Activated CD4-positive, CD25-positive, alpha-beta regulatory T cell treated with anti-CD3 and anti-CD28 coated beads, Interleukin-2, amount 50 U/mL, for 24 hours (primary cell): ENCODE measurements around the gene FILIP1L.

Experiments used
- ATAC-seq, 2 donors: fragments of 150-1000 bp; cut with Tn5 transposase; one replicate each; pipeline ENCODE4 v1.10.0; 2021; ENCODE audit warnings: mild to moderate bottlenecking in 1 of 2, moderate library complexity in 1 of 2

Gene FILIP1L

DNA sequence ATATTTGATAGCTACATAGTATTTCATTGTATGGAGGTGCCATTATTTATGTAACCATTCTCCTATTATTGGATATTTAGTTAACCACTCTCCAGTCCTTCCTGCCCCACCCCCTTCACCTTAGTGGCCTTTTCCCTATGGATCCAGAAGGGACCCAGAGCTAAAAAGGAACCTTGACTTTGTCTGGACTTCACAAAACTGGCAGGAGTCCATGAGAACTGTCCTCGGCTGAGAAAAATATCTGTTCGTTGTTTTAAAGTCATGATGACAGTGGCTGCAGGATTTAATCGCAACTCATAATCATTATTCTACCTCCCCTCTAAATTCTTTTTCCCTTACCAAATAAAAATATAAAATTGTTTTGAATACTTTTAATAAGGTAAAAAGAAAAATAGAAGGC lies 166.9 kb downstream of the FILIP1L start:
- no peak for ATAC-seq

DNA sequence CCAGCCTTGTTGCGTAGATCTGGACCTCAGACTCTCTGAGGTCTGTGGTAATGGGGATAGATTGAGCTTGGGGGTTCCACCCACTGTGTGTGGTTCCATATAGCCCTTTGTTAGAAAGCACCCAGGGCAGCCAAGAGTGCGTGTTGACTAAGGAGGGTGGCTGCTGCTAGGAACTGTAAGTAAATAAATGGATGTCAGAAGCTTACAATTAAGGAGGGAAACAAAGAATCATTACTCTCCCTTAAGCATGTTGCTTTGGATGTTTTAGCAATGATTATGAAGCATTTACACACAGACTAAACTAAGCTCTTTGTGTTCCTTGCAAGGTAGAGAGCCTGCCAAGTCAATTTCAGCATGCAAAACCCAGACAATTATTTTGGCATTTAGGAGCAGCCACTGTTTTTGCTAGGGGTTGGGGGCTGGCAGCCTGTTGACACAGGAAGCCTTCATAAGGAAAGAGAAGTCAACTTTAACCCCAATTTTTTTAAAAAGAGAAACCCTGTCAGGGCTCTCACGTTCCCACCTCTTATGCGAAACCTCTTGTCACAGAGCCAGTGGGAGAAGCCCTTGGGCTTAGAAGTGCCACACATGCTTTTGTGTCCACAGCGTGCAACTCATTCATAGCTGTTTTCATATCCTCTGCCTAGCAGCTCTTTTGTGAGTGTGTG lies 168.8 kb downstream of the FILIP1L start:
- no peak for ATAC-seq

GRCh38 chr3:99943931-99944761 lies 170.2 kb downstream of the FILIP1L start:
- no peak for ATAC-seq

DNA sequence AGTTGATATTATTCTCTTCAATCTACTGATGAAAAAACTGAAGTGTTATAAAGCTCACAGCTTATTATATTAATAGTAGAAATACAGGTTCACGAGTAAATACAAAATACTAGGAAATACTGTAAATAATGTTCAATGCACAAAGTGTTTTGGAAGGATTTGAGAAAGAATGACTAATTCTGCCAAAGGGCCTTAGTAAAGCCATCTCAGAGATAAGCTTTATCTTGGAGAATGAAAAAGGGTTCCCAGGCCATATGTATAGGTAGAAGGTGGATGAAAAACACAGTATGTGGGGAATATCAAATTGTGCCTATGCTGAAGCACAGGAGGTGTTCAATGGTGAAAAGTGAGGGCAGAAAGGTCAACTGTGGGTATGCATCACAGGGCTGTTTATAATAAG lies 173.1 kb downstream of the FILIP1L start:
- no peak for ATAC-seq

DNA sequence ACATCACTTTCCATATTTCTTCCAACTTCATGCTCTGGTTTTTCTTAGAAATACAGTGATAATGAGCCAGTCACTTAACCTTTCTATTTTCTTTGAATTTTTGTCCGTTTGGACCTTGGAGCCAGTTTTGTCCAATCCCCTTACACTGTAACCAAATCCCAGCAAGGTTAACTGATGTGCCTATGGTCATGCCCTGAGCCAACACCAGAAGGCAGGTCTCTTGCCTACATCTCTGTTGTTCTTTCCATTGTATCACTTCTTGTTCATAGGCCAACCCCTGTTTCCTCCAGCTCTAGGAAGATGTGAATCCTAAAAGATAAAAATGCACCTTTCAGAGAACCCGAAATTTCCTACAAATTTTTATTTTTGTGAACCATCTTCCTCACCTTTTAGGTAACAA lies 174.0 kb downstream of the FILIP1L start:
- ATAC-seq = no peak

DNA sequence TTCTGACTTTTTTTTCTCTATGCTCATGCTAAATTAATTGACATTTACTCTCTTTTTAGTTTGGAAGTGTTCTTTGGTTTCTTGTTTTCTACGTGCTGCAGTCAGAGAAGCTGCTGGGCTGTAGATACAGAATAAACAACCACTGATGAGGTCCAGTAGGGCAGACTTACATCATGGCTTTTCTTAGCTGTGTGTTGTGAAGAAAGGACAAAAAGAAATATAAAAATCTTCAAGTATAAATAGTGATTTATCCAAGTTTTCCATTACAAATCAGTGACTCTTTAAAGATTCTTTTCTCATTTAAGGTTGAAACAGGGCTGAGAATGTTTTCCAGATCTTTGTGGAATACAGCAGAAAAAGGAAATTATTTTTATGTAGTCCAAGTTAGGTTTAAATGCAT lies 174.4 kb downstream of the FILIP1L start:
- no peak for ATAC-seq

GRCh38 chr3:99938270-99938911 lies 175.9 kb downstream of the FILIP1L start:
- peak; percentile 49 to 55 for ATAC-seq

DNA sequence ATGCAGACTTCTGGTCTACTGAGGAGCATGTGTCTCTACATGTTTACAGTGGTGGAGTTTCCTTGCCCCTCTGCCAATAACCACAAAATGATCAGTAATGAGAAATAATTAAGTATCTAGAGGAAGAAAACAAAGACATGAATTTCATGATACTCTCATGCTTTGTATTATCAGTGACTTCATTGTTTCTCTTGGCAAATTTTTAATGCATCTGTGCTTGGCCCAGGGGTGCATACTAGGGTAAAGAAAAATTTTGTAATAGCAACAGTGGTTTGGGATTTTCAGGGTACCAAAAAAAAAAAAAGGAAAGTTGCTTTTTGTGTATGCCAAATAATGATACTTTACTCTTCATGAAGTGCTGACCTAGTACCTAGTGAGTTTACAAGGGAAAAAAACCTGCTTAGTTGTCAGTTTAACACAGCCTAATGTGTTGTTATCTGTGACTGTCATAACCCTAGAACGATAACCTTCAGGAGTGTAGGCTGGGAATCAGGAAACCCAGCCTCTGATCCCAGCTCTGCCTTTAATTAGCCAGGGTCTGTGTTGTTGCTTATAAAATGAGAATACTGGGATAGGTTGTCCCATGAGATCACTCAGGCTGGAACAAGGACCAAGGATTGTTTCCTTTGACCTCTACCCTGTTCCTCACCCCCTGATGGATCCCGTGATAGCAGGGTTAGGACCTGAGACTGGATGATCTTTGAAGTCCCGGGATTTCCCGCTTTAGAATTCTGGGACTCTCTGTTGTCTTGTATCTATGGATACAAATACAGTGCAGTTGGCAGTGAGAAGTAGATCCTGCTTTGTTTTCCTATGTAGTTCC lies 179.1 kb downstream of the FILIP1L start:
- ATAC-seq = no peak

GRCh38 chr3:99933971-99934750 lies 180.1 kb downstream of the FILIP1L start:
- no peak for ATAC-seq

DNA sequence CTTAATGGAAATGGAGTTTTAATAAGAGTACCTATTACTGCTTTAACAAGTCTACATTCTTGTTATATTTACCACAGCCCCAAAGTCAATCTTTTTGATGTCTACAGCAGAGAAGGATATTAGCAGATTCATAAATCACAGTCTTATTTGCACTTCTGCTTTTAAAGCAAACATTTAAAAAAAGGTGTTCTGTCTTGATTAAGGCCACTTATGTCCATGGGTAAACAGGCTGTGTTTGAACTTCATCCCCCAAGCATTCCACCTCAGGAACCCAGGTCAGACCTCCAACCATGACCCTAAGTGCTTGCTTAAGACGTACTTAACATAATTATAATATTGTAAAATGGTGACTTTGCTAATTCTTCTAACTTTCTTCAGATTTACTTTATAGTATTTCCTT lies 183.2 kb downstream of the FILIP1L start:
- no peak for ATAC-seq

- ATAC-seq = no peak
Observed at GRCh38 chr3:99929745-99930139, 184.6 kb downstream of the FILIP1L start.

- ATAC-seq = no peak
Observed at GRCh38 chr3:99928771-99929744, 185.2 kb downstream of the FILIP1L start.

- no peak for ATAC-seq
Observed at GRCh38 chr3:99927671-99928457, 186.4 kb downstream of the FILIP1L start.

DNA sequence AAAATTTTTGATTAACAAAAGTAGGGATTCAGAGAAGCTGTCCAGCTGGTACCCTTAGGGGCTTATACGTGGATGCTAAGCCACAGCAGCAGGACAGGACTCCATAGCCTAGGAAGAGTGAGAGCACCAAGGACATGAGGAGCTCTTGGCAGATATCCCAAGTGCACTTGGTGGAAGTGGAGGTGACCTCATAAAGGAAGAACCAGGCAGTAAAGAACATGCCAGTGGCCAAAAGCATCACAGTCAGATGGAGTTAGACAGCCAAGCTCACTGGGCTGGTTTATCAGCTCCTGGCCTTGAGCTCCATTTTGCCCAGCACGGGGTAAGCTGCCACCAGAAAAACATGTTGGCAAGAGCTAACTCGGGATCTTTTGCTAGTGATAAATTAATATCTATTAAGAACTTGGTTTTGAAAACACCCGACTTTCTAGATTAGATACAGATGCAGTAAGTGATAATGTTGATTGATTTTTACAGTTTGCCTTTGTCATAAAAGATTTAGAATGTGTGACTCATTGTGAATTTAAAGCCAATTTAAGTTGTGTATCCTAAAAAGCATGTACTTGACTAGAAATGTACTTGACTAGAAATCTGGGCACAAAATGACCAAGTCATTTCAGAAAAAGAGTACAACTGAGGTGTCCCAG lies 188.6 kb downstream of the FILIP1L start:
- no peak for ATAC-seq

- ATAC-seq = no peak
Observed at GRCh38 chr3:99923873-99924272, 190.4 kb downstream of the FILIP1L start.

DNA sequence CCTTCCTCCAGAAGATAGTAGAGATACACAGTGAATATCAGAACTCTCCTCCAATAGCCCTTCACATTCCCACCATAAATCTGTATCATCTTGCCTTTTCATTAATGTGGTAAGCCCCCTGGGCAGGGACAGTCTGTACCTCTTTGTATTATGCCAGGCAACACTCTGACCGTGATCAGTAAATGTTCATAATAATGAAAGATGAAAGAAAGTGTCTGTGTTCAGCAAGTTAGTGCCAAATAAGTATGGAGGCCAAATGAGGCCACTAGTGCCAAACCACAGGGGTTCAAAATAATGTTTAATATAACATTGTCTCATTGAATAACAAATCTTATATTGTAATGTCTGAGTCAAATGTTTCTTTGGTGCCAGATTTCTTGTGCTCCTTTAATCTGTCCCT lies 192.3 kb downstream of the FILIP1L start:
- ATAC-seq = no peak

- ATAC-seq = no peak
Observed at GRCh38 chr3:99921377-99921695, 193.0 kb downstream of the FILIP1L start.

GRCh38 chr3:99920481-99921376 lies 193.6 kb downstream of the FILIP1L start:
- ATAC-seq = peak in 1 of 2 donors; percentile 24

DNA sequence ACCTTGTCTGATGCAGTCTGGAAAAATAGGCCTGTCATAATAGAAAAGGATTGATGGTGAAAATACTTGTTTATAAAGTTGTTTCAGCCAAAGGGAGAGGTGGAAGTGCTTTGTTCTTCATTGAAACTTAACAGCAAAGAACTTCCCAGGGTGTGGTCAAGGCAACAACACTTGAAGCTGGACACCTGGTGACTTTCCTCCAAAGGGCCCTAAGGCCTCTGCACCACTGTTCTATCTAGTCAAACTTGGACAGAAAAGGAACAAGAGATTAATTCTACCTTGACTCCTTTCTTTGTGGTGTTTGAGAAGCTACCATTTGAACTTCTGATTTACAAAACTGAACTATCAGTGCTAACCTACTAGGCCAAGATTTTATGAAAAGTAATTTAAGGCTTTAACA lies 194.6 kb downstream of the FILIP1L start:
- ATAC-seq = no peak
